Lower lobe of right lung (tissue), 2 donors: ENCODE results near the gene FAM135A. TPM values are rescaled to one million over a fixed set of nuclear protein-coding genes. Genes with fewer than 3 reads are reported as not detected.

Source experiments
- ATAC-seq, 2 donors: fragments of 200-7000 bp; cut with Tn5 transposase; one replicate each; pipeline ENCODE4 v1.9.1; 2020 to 2022; ENCODE audit warnings: mild to moderate bottlenecking in 2 of 2, moderate library complexity in 2 of 2
- DNase-seq: peaks from one replicate; pipeline ENCODE4 v3.0.0-alpha.2; 2020
- H3K27ac ChIP-seq: fragments of 200-600 bp; one replicate; pipeline ENCODE4 v1.8.0; 2022
- H3K27me3 ChIP-seq: fragments of 200-600 bp; one replicate; pipeline ENCODE4 v1.8.0; 2022; ENCODE audit warnings: low read depth
- H3K36me3 ChIP-seq: fragments of 200-600 bp; one replicate; pipeline ENCODE4 v1.8.0; 2022; ENCODE audit warnings: mild to moderate bottlenecking
- H3K4me1 ChIP-seq: fragments of 200-600 bp; one replicate; pipeline ENCODE4 v1.8.0; 2022
- H3K4me3 ChIP-seq: fragments of 200-600 bp; one replicate; pipeline ENCODE4 v1.8.0; 2022; ENCODE audit warnings: mild to moderate bottlenecking
- H3K9me3 ChIP-seq: fragments of 200-600 bp; one replicate; pipeline ENCODE4 v1.8.0; 2022
- CTCF ChIP-seq: fragments of 200-600 bp; IDR thresholded peaks from one replicate; pipeline ENCODE4 v1.8.0; 2022; ENCODE audit warnings: antibody characterized with exemption, mild to moderate bottlenecking
- intact Hi-C: fragments of 100-400 bp; cut with DNase I; formaldehyde crosslinking; loops from one replicate; pipeline ENCODE4 v1.11.0; 2022
- total RNA-seq: library from RNA; stranded (reverse); fragmentation: NEBNext Ultra II Directional; extraction: Animal tissue kit (Norgen Biotek cat#: 25700); gene quantifications from one replicate; pipeline ENCODE4 v1.2.1, GENCODE V29; 2021
- donor health status: DM: no; HTN: yes; CAD: no; lungs with severe emphysema.

Gene FAM135A
- total RNA-seq, 1 donor from 2014 or later = 20.3 TPM

- no peak for TF ChIP-seq CTCF
- peak; percentile 49 for DNase-seq
- intact Hi-C loops = no loop called here
- Histone ChIP-seq H3K9me3 (no peaks in the 10 kb centered on the region), H3K27me3 (no peaks in the 10 kb centered on the region), H3K4me3 (peak overlapping the region; percentile 95), H3K27ac (peak overlapping the region; percentile 83), H3K4me1 (peaks cover 19% of the 10 kb centered on the region), H3K36me3 (peaks cover 17% of the 10 kb centered on the region)
- ATAC-seq = no peak
Measured at GRCh38 chr6:70413992-70414494, 735 bp downstream of the FAM135A start.

GRCh38 chr6:70414813-70415212 lies 1.5 kb downstream of the FAM135A start:
- Histone ChIP-seq H3K4me1 (peaks cover 19% of the 10 kb centered on the region), H3K27me3 (no peaks in the 10 kb centered on the region), H3K27ac (no peak overlapping the region), H3K9me3 (no peaks in the 10 kb centered on the region), H3K36me3 (peaks cover 18% of the 10 kb centered on the region), H3K4me3 (peak overlapping the region; percentile 95)
- DNase-seq = no peak
- no peak for ATAC-seq
- intact Hi-C loops = no loop called here
- TF ChIP-seq CTCF = no peak

- no peak for DNase-seq
- no peaks in the 10 kb centered on the region for H3K27me3 ChIP-seq
- no peak for ATAC-seq
- no peaks in the 10 kb centered on the region for H3K9me3 ChIP-seq
- H3K27ac ChIP-seq = no peak overlapping the region
- no peak for TF ChIP-seq CTCF
- no peak overlapping the region for H3K4me3 ChIP-seq
- peaks cover 18% of the 10 kb centered on the region for H3K36me3 ChIP-seq
- peaks cover 19% of the 10 kb centered on the region for H3K4me1 ChIP-seq
- intact Hi-C loops = no loop called here
Measured at GRCh38 chr6:70415247-70415646, 1.9 kb downstream of the FAM135A start.

- Histone ChIP-seq H3K27ac (no peak overlapping the region), H3K9me3 (no peaks in the 10 kb centered on the region), H3K36me3 (peaks cover 18% of the 10 kb centered on the region), H3K4me3 (no peak overlapping the region), H3K4me1 (peaks cover 19% of the 10 kb centered on the region), H3K27me3 (no peaks in the 10 kb centered on the region)
- intact Hi-C loops = no loop called here
- ATAC-seq = no peak
- no peak for DNase-seq
- no peak for TF ChIP-seq CTCF
Measured at GRCh38 chr6:70415660-70416059, 2.4 kb downstream of the FAM135A start.

GRCh38 chr6:70421509-70421908 lies 8.2 kb downstream of the FAM135A start:
- Histone ChIP-seq H3K4me3 (no peak overlapping the region), H3K27ac (no peak overlapping the region), H3K36me3 (peaks cover 20% of the 10 kb centered on the region), H3K27me3 (no peaks in the 10 kb centered on the region), H3K9me3 (no peaks in the 10 kb centered on the region), H3K4me1 (no peaks in the 10 kb centered on the region)
- intact Hi-C loops = no loop called here
- ATAC-seq (no peak), DNase-seq (no peak)
- no peak for TF ChIP-seq CTCF
